Measurements from ENCODE around the gene APOBEC2.
A peak's percentile ranks its signal among the peaks of the same experiment; 100 is the strongest.

- TF ChIP-seq CTCF (conservative IDR thresholded peaks at IDR 0.05; ENCODE audit: low read length) (peak; percentile 37), EZH2phosphoT487 (IDR thresholded peaks at IDR 0.05; ENCODE audit: borderline replicate concordance) (no peak)
Measured at GRCh38 chr6:41021832-41022231, 31.2 kb upstream of the APOBEC2 start.

All from Loucy (cell line).